LNCAP (cell line): ENCODE measurements around the gene USP47.

Experiments
- TF ChIP-seq, protein P1 (sequence below): fragments of 450-650 bp; IDR thresholded peaks from 2 replicates; pipeline ENCODE4 v1.5.1; 2017; ENCODE audit warnings: mild to moderate bottlenecking

Gene USP47

GRCh38 chr11:11970556-11970955, 128.8 kb downstream of the USP47 start:
- TF ChIP-seq, protein P1, sequence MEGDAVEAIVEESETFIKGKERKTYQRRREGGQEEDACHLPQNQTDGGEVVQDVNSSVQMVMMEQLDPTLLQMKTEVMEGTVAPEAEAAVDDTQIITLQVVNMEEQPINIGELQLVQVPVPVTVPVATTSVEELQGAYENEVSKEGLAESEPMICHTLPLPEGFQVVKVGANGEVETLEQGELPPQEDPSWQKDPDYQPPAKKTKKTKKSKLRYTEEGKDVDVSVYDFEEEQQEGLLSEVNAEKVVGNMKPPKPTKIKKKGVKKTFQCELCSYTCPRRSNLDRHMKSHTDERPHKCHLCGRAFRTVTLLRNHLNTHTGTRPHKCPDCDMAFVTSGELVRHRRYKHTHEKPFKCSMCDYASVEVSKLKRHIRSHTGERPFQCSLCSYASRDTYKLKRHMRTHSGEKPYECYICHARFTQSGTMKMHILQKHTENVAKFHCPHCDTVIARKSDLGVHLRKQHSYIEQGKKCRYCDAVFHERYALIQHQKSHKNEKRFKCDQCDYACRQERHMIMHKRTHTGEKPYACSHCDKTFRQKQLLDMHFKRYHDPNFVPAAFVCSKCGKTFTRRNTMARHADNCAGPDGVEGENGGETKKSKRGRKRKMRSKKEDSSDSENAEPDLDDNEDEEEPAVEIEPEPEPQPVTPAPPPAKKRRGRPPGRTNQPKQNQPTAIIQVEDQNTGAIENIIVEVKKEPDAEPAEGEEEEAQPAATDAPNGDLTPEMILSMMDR = no peak

- TF ChIP-seq, protein P1 = no peak
These were observed 130.3 kb downstream of the USP47 start for GRCh38 chr11:11971906-11972547.

- TF ChIP-seq, protein P1 = no peak
These were observed 131.1 kb downstream of the USP47 start for GRCh38 chr11:11972730-11973341.

GRCh38 chr11:11973361-11973800, 131.6 kb downstream of the USP47 start:
- TF ChIP-seq, protein P1 = no peak

DNA sequence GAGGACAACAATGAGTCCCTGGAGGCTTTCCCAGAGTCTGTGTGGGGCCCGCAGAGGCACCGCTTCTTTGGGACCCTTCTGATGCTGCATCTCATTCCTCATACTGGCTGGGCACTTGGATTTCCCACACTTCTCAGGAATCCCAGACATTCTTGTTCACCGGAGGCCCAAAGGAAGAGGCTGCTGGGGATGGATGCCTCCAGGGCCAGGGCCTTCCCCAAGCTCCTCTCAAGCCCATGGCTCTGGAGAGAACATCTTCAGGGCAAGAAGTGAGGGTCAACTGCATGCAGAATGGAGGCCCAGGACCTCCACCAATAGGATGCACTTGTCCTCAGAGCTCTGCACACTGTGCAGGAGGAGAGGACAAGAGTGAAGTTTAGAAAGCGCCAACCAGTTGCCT, 132.1 kb downstream of the USP47 start:
- TF ChIP-seq, protein P1 = no peak

DNA sequence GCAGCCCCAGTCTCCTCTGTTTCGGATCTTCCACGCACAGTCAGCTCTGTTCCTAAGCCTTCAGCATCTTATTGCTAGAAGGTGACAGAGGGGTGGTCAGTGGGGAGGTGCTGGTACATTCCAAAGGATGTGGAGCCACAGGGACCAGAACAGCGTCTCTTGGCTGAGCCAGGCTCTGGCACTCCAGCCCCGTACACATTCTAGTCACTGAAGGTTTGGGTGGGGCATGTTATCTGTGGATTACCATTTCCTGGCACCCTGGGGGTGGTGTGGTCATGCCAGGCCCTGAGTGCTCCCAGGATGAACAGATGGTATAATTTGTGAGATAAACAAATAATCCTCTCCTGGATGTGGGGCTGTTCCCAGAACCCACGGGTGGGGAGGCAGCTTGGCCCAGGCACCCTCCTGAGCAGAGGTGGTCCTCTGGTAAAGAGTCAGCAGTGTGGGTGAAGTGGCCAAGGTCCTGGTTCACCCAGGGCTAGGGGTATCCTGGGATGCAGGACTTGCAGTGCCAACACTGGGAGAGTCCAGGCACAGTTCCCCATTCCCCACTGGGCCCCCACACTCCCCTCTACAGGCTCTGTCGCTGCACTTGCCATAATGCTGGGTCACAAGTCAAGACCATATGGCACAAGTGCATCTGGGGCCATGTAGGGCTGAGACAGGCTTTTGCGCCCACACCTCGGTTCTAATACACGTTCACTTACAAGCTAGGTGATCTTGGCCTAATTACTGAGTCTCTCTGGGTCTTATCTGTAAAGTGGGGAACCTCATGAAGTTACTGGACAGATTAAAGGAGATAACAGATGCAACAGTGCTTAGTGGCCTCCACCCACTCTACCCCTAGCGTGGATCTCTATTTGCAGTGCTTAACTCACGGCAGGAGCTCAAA, 133.7 kb downstream of the USP47 start:
- TF ChIP-seq, protein P1 = no peak

- TF ChIP-seq, protein P1 = no peak
These were observed 134.8 kb downstream of the USP47 start for GRCh38 chr11:11976481-11977127.
